ENCODE results near the gene EPHA8.
A peak's percentile ranks its signal among the peaks of the same experiment; 100 is the strongest.

The EPHA8 gene

DNA sequence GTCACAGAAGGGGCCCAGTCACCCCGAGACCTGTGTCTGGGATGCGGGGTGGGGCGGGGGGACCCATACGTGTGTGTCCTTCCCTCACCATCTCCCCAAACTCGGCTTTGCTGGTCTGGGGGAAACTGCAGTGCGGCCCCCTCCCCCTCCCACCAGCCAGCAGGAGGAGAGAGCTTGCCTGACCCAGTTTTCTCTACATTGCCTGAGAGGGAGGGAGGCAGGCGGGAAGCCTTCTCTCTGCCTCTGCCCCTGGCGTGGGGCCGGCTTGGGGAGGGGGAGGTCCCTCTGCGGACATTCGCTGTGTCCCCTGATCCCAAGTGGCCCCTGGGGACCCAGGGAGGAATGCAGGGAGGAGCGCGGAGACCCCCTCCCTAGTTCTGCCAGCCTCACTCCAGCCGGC lies 3.9 kb downstream of the EPHA8 start (continued):
- no peak for TF ChIP-seq SETDB1 (IDR thresholded peaks at IDR 0.05; ENCODE audit: insufficient read length, low read length)
- TF ChIP-seq ZBTB7A (tag by site-specific recombination; IDR thresholded peaks at IDR 0.05; ENCODE audit: low read depth) = no peak
- TF ChIP-seq KLF1 (tag by site-specific recombination; IDR thresholded peaks at IDR 0.05) = no peak
- TF ChIP-seq, protein P1, sequence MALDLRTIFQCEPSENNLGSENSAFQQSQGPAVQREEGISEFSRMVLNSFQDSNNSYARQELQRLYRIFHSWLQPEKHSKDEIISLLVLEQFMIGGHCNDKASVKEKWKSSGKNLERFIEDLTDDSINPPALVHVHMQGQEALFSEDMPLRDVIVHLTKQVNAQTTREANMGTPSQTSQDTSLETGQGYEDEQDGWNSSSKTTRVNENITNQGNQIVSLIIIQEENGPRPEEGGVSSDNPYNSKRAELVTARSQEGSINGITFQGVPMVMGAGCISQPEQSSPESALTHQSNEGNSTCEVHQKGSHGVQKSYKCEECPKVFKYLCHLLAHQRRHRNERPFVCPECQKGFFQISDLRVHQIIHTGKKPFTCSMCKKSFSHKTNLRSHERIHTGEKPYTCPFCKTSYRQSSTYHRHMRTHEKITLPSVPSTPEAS (tag by site-specific recombination; IDR thresholded peaks at IDR 0.05) = no peak
- no peak for TF ChIP-seq ZNF112 (tag by site-specific recombination; IDR thresholded peaks at IDR 0.05)
- no peak for TF ChIP-seq ZNF140 (tag by site-specific recombination; IDR thresholded peaks at IDR 0.05)

DNA sequence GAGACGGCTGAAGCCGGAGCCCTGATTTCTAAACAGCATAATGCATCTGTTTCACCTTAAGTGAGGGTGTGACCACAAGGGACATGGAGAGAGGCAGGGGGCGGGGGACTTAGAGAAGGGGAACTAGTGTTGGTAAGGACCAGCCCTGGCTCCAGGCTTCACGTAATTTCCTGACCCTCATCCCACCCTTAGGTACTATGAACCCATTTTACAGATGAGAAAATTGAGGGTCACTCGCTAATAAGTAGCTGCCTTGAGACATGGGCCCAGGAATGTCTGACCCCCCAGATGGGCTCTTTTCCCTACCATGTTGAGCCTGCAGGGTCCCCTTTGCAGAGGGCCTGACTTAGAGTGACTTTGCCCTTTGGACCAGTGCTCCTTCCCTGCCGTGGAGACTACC lies 4.7 kb downstream of the EPHA8 start:
- TF ChIP-seq EGR2 (tag by site-specific recombination; IDR thresholded peaks at IDR 0.05; ENCODE audit: low read depth) (no peak), ZNF549 (tag by site-specific recombination; IDR thresholded peaks at IDR 0.05) (no peak), ZNF24 (tag by site-specific recombination; IDR thresholded peaks at IDR 0.05) (no peak), TCF7L2 (IDR thresholded peaks at IDR 0.05; ENCODE audit: borderline replicate concordance, low read depth, low read length) (no peak)
- H3K4me1 ChIP-seq (ENCODE audit: control insufficient read depth, insufficient read depth, low read length) = no peaks in the 10 kb centered on the region
- CTCF ChIA-PET = no interaction called here
- POLR2A ChIA-PET = no interaction called here
- H3K27ac ChIP-seq (ENCODE audit: extremely low read depth, low read depth, low read length) = no peak overlapping the region
- no peaks in the 10 kb centered on the region for H3K9me3 ChIP-seq (ENCODE audit: control insufficient read depth, insufficient read depth, low read depth, low read length)
- no peak overlapping the region for H3K4me3 ChIP-seq (ENCODE audit: low read depth, low read length)
- no peaks in the 10 kb centered on the region for H3K36me3 ChIP-seq (ENCODE audit: control insufficient read depth in 2 of 2, insufficient read depth in 1 of 2, low read length in 2 of 2)

DNA sequence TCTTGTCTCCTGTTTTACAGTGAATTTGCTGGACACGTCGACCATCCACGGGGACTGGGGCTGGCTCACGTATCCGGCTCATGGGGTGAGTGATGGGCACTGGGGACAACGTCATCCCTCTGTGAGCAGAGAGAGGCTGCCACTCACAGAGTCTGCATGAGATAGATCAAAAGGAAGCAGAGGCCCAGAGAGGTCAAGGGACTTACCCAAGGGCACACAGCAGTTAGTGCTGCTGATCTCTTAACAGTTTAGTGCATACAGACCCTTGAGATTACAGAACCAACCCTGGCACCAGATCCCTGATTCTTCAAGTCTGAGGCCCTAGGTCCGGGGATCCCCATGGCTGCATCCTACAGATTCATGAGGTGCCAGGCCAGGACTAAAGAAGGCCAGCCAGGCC lies 6.0 kb downstream of the EPHA8 start:
- H3K9me3 ChIP-seq (ENCODE audit: control insufficient read depth, insufficient read depth, low read depth, low read length) = no peaks in the 10 kb centered on the region
- ChIA-PET CTCF (no interaction called here), POLR2A (no interaction called here)
- H3K27ac ChIP-seq (ENCODE audit: extremely low read depth, low read depth, low read length) = no peak overlapping the region
- H3K4me1 ChIP-seq (ENCODE audit: control insufficient read depth, insufficient read depth, low read length) = no peaks in the 10 kb centered on the region
- TF ChIP-seq ZNF768 (tag by site-specific recombination; IDR thresholded peaks at IDR 0.05) (peak; percentile 87), ZNF394 (tag by site-specific recombination; IDR thresholded peaks at IDR 0.05; ENCODE audit: borderline replicate concordance) (no peak)
- no peaks in the 10 kb centered on the region for H3K36me3 ChIP-seq (ENCODE audit: control insufficient read depth in 2 of 2, insufficient read depth in 1 of 2, low read length in 2 of 2)
- no peak overlapping the region for H3K4me3 ChIP-seq (ENCODE audit: low read depth, low read length)

DNA sequence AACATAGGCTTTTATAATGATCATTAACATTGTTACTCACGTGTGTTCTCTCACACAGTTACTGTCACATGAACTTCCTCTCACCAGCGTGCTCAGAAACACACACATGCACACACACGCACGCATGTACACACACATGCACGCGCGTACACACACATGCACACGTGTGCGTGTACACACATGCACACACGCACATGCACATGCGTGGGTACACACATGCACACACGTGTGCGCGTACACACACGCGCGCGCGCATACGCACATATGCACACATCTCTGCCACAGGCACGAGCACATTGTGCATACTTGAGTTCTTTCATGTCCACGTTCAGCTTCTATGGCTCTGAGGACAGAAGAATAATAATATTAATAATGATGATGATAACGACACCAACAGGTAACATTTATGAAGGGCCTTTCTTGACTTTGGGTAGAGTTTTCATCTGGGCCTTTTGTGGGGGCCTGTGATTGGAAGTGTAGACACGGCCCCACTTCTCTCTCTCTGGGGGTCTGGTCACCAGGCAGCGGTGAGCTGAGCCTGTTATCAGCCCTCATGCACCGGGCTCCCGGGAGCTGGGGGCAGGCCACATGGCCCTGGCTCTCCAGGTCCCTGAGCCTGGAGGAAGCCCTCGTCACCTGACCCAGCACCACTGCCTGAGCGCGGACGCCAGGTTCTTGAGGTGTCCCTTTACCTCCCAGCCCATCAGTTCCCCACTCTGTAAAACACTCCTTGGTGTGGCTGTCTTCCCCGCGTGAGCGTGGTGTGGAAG lies 7.0 kb downstream of the EPHA8 start:
- TF ChIP-seq ZNF19 (tag by site-specific recombination; IDR thresholded peaks at IDR 0.05; ENCODE audit: low read depth) (no peak), ZNF629 (tag by site-specific recombination; IDR thresholded peaks at IDR 0.05) (no peak), YY2 (tag by site-specific recombination; IDR thresholded peaks at IDR 0.05) (no peak)
- TF ChIP-seq, protein P1 (tag by site-specific recombination; IDR thresholded peaks at IDR 0.05) = 0 out of 2 replicates have a peak, but pooled peaks have one; percentile 13
- H3K36me3 ChIP-seq (ENCODE audit: control insufficient read depth in 2 of 2, insufficient read depth in 1 of 2, low read length in 2 of 2) = no peaks in the 10 kb centered on the region
- H3K4me1 ChIP-seq (ENCODE audit: control insufficient read depth, insufficient read depth, low read length) = no peaks in the 10 kb centered on the region
- H3K4me3 ChIP-seq (ENCODE audit: low read depth, low read length) = no peak overlapping the region
- no peaks in the 10 kb centered on the region for H3K9me3 ChIP-seq (ENCODE audit: control insufficient read depth, insufficient read depth, low read depth, low read length)
- POLR2A ChIA-PET = no interaction called here
- CTCF ChIA-PET = no interaction called here
- H3K27ac ChIP-seq (ENCODE audit: extremely low read depth, low read depth, low read length) = no peak overlapping the region
